Lung (tissue), 12 donors: Measurements from ENCODE around the gene CAPN13. TPM values are rescaled to one million over a fixed set of nuclear protein-coding genes. Genes with fewer than 3 reads are reported as not detected.

Source experiments
- ATAC-seq: fragments of 200-7000 bp; cut with Tn5 transposase; one replicate; pipeline ENCODE4 v1.9.1; 2020; ENCODE audit warnings: moderate number of reproducible peaks; ENCODE audit not compliant: insufficient read depth, low FRiP score
- DNase-seq, 3 donors: peaks; one replicate each; pipeline ENCODE4 v3.0.0-alpha.2; 2013 to 2017
- H3K27ac ChIP-seq, 2 donors: one replicate each; pipeline ENCODE4 v1.5.1; 2013; ENCODE audit warnings: mild to moderate bottlenecking in 2 of 2, moderate library complexity in 2 of 2, control low read depth in 1 of 2, inconsistent platforms in 1 of 2, low read depth in 1 of 2, low read length in 1 of 2
- H3K27me3 ChIP-seq, 3 donors: one replicate each; pipeline ENCODE4 v1.5.1; 2013; ENCODE audit warnings: low read length in 2 of 3; ENCODE audit not compliant: control insufficient read depth in 3 of 3, insufficient read depth in 3 of 3
- H3K36me3 ChIP-seq, 4 donors: one replicate each; pipeline ENCODE4 v1.5.1; 2013; ENCODE audit warnings: low read length in 4 of 4, mild to moderate bottlenecking in 1 of 4, moderate library complexity in 1 of 4; ENCODE audit not compliant: control insufficient read depth in 4 of 4, insufficient read depth in 4 of 4
- H3K4me1 ChIP-seq, 5 donors: one replicate each; pipeline ENCODE4 v1.5.1; 2013; ENCODE audit warnings: low read length in 5 of 5, mild to moderate bottlenecking in 2 of 5, moderate library complexity in 1 of 5; ENCODE audit not compliant: control insufficient read depth in 5 of 5, insufficient read depth in 5 of 5
- H3K4me3 ChIP-seq: one replicate; pipeline ENCODE4 v1.5.1; 2013; ENCODE audit warnings: mild to moderate bottlenecking, control low read depth, moderate library complexity
- H3K9ac ChIP-seq, 2 donors: one replicate each; pipeline ENCODE4 v1.5.1; 2013; ENCODE audit warnings: low read length in 2 of 2, control low read depth in 1 of 2; ENCODE audit not compliant: insufficient read depth in 1 of 2
- H3K9me3 ChIP-seq, 4 donors: one replicate each; pipeline ENCODE4 v1.5.1; 2013; ENCODE audit warnings: low read length in 3 of 4, mild to moderate bottlenecking in 1 of 4, moderate library complexity in 1 of 4; ENCODE audit not compliant: control insufficient read depth in 4 of 4, insufficient read depth in 3 of 4
- CTCF ChIP-seq: IDR thresholded peaks from 2 replicates; pipeline ENCODE4 v1.5.1; 2012; ENCODE audit warnings: mild to moderate bottlenecking; ENCODE audit errors: control extremely low read depth, extremely low read depth
- WGBS, 2 donors: extraction: QIAGEN DNeasy Blood & Tissue Kit; methylation state at CpG; one replicate each; pipeline ENCODE4 v1.1.7; 2013; 5-methylcytosine and 5-hydroxymethylcytosine counted together
- polyA plus RNA-seq, 2 donors: library from polyadenylated mRNA; stranded (reverse); fragments of 200-250 nt; gene quantifications; one replicate each; pipeline ENCODE4 v1.2.1, GENCODE V29; 2013
- total RNA-seq, 2 donors: library from RNA; depleted of rRNA in 1 of 2; stranded (reverse); fragments of >200 nt in 1 of 2; gene quantifications; one replicate each; pipeline ENCODE4 v1.2.1, GENCODE V29; 2014 to 2021
- donor health status: control.
- donor health status: control.
- donor health status: Bipolar disorder and iron deficiency.
- donor health status: healthy.
- donor health status: DM: yes; HTN: yes; CAD: no.

Gene CAPN13
- total and polyA plus RNA-seq, 4 donors: 6.6 to 31.6 (median 8.2) TPM

- H3K27me3 ChIP-seq: peaks cover 0 to 5% (median 3%) of the 10 kb centered on the region in 3 donors
- H3K4me3 ChIP-seq: no peak overlapping the region
- H3K27ac ChIP-seq: no peak overlapping the region
- H3K9me3 ChIP-seq: no peaks in the 10 kb centered on the region
- ATAC-seq (no peak), DNase-seq (no peak)
- H3K36me3 ChIP-seq: no peaks in the 10 kb centered on the region
- no peak overlapping the region for H3K9ac ChIP-seq
- WGBS, 2 donors: 82 to 83% methylated on average over 6 of the region's 6 CpGs
- no peaks in the 10 kb centered on the region for H3K4me1 ChIP-seq
- TF ChIP-seq CTCF: no peak
These were observed 85.3 kb downstream of the CAPN13 start for GRCh38 chr2:30721668-30722647.

GRCh38 chr2:30721241-30721640 lies 86.0 kb downstream of the CAPN13 start:
- Histone ChIP-seq H3K4me1 (no peaks in the 10 kb centered on the region), H3K4me3 (no peak overlapping the region), H3K9me3 (peaks cover 0 to 2% (median 0%) of the 10 kb centered on the region in 4 donors), H3K36me3 (no peaks in the 10 kb centered on the region), H3K27me3 (peaks cover 0 to 5% (median 3%) of the 10 kb centered on the region in 3 donors), H3K27ac (no peak overlapping the region), H3K9ac (no peak overlapping the region)
- DNase-seq (no peak), ATAC-seq (no peak)
- WGBS, 2 donors: 86 to 87% methylated on average over 4 of the region's 4 CpGs
- no peak for TF ChIP-seq CTCF

GRCh38 chr2:30717081-30717650 lies 90.1 kb downstream of the CAPN13 start:
- Histone ChIP-seq H3K36me3 (no peaks in the 10 kb centered on the region), H3K27ac (no peak overlapping the region), H3K4me1 (no peaks in the 10 kb centered on the region), H3K9me3 (peaks cover 0 to 2% (median 0%) of the 10 kb centered on the region in 4 donors), H3K27me3 (no peaks in the 10 kb centered on the region), H3K9ac (no peak overlapping the region), H3K4me3 (no peak overlapping the region)
- DNase-seq: no peak
- no peak for ATAC-seq
- 68 to 80% methylated on average over 1 of the region's 1 CpG for WGBS, 2 donors
- no peak for TF ChIP-seq CTCF
